Measurements from ENCODE around the gene HYAL2. TPM values are rescaled to one million over a fixed set of nuclear protein-coding genes. Genes with fewer than 3 reads are reported as not detected.
"Not testable (repeated sequence)": the region's sequence is repeated elsewhere in the genome, so short reads cannot be mapped to it uniquely, and the experiment has no call there.

HYAL2 gene
- total RNA-seq, 2 donors from 2014 or later = 1.6 to 2.1 TPM

DNA sequence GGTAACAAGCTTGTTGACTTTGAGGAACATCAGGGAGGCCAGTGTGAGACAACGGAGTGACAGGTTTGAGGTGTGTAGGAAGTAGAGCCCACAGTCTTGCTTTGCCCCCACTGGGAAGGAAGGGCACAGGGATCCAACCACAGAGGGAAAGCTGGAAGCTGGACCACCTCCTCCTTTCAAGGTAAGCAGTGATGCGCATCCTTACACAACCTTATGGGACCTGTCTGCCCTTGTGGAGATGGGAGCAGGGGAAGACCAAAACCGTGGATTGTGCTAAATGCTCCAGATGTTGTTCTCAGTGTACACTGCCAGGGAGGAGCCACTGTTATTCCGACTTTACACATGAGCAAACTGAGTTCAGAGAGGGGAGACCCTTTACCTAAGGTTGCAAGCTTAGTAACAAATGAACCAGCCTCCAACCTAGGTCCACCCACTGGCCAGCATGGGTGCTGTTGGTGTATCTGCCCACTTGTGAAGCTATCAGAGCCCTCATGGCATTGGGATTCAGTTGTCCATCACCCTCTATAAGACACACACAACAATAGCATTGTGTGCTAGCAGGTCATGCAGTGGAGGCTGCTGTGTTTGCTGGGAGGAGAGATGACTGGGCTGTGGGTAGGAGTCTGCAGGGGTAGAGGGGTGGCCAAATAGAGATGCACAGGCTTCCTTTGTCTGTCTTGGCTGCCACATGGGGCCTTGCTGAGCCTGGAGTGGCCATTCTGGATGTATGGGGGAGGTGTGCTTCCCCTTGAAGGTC, 44.2 kb downstream of the HYAL2 start:
- H3K27ac Mint-ChIP-seq = no peak overlapping the region
- DNase-seq (no peak), ATAC-seq (no peak)
- H3K36me3 Mint-ChIP-seq (ENCODE audit: low read depth) = peaks cover 5% of the 10 kb centered on the region
- H3K4me1 Mint-ChIP-seq = peaks cover 14% of the 10 kb centered on the region
- H3K27me3 Mint-ChIP-seq = peaks cover 25% of the 10 kb centered on the region
- no peak overlapping the region for H3K4me3 Mint-ChIP-seq
- no peaks in the 10 kb centered on the region for H3K9me3 ChIP-seq (ENCODE audit: control insufficient read depth, low read length, poor library complexity, severe bottlenecking)

GRCh38 chr3:50276762-50277101, 45.8 kb downstream of the HYAL2 start:
- ATAC-seq (no peak), DNase-seq (no peak)
- Mint-ChIP-seq H3K4me3 (no peak overlapping the region), H3K27ac (peak overlapping the region; percentile 49), H3K4me1 (peaks cover 19% of the 10 kb centered on the region), H3K36me3 (ENCODE audit: low read depth) (peaks cover 8% of the 10 kb centered on the region), H3K27me3 (peaks cover 30% of the 10 kb centered on the region)
- H3K9me3 ChIP-seq (ENCODE audit: control insufficient read depth, low read length, poor library complexity, severe bottlenecking) = no peaks in the 10 kb centered on the region

DNA sequence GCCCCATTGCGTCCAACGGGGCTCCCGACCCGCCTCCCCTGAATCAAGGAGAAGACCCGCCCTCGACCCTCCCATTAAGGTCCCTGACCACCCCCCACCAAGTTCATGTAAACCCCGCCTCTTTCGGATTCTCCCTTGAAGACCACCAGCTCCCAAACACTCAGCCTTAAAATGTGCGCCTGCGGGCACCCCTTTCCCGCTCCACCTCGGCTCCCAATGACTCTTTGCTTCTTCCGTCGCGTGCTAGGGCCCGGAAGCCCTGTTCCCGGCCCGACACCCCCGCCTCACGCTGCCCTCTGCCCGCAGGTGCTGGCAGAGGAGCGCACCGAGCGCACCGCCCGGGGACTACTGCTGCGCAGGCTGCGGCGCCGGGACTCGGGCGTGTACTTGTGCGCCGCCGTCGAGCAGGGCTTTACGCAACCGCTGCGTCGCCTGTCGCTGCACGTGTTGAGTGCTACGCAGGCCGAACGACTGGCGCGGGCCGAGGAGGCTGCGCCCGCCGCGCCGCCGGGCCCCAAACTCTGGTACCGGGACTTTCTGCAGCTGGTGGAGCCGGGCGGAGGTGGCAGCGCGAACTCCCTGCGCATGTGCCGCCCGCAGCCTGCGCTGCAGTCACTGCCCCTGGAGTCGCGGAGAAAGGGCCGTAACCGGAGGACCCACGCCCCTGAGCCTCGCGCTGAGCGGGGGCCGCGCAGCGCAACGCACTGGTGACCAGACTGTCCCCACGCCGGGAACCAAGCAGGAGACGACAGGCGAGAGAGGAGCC, 46.4 kb downstream of the HYAL2 start:
- ATAC-seq = peak; percentile 47

GRCh38 chr3:50275141-50275995, 47.2 kb downstream of the HYAL2 start:
- H3K4me1 Mint-ChIP-seq = peaks cover 21% of the 10 kb centered on the region
- peak overlapping the region; percentile 90 for H3K27ac Mint-ChIP-seq
- DNase-seq (no peak), ATAC-seq (no peak)
- no peaks in the 10 kb centered on the region for H3K9me3 ChIP-seq (ENCODE audit: control insufficient read depth, low read length, poor library complexity, severe bottlenecking)
- H3K36me3 Mint-ChIP-seq (ENCODE audit: low read depth) = peaks cover 8% of the 10 kb centered on the region
- peak overlapping the region; percentile 70 for H3K4me3 Mint-ChIP-seq
- H3K27me3 Mint-ChIP-seq = peaks cover 30% of the 10 kb centered on the region

More for the DNA sequence above, 46.4 kb downstream of the HYAL2 start:
- Mint-ChIP-seq H3K27ac (peak overlapping the region; percentile 49), H3K4me1 (peaks cover 21% of the 10 kb centered on the region), H3K27me3 (peaks cover 30% of the 10 kb centered on the region), H3K36me3 (ENCODE audit: low read depth) (peaks cover 8% of the 10 kb centered on the region), H3K4me3 (peak overlapping the region; percentile 78)
- H3K9me3 ChIP-seq (ENCODE audit: control insufficient read depth, low read length, poor library complexity, severe bottlenecking) = no peaks in the 10 kb centered on the region
- DNase-seq = no peak

DNA sequence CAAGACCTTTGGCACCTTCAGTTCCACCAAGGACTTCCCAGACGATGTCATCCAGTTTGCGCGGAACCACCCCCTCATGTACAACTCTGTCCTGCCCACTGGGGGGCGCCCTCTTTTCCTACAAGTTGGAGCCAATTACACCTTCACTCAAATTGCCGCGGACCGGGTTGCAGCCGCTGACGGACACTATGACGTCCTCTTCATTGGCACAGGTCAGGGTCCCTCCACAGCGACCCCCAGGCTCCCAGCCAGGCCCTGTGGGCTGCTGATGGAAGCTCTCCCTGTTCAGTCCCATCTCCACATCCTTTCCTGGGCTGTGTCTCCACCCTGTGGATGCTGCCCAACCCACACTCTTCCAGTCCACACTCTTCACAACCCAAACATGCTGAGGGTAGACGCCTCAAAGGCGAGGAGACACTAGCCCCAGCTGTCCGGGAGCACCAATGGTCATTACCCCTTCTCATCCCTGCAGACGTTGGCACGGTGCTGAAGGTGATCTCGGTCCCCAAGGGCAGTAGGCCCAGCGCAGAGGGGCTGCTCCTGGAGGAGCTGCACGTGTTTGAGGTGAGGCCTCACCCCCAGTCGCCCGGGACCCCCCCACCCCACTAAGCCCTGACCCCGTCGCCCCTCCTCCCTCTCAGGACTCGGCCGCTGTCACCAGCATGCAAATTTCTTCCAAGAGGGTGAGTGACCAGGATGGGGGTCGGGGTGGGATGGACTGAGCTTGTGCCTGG, 48.0 kb downstream of the HYAL2 start:
- H3K9me3 ChIP-seq (ENCODE audit: control insufficient read depth, low read length, poor library complexity, severe bottlenecking) = no peaks in the 10 kb centered on the region
- peak overlapping the region; percentile 90 for H3K27ac Mint-ChIP-seq
- DNase-seq (peak; percentile 51 to 60 (median 55)), ATAC-seq (peak; percentile 50)
- H3K36me3 Mint-ChIP-seq (ENCODE audit: low read depth) = peaks cover 8% of the 10 kb centered on the region
- peaks cover 30% of the 10 kb centered on the region for H3K27me3 Mint-ChIP-seq
- H3K4me3 Mint-ChIP-seq = peak overlapping the region; percentile 82
- peaks cover 21% of the 10 kb centered on the region for H3K4me1 Mint-ChIP-seq

- H3K4me3 Mint-ChIP-seq = no peak overlapping the region
- H3K36me3 Mint-ChIP-seq (ENCODE audit: low read depth) = peaks cover 8% of the 10 kb centered on the region
- no peaks in the 10 kb centered on the region for H3K9me3 ChIP-seq (ENCODE audit: control insufficient read depth, low read length, poor library complexity, severe bottlenecking)
- DNase-seq (no peak), ATAC-seq (no peak)
- peaks cover 21% of the 10 kb centered on the region for H3K4me1 Mint-ChIP-seq
- peak overlapping the region; percentile 90 for H3K27ac Mint-ChIP-seq
- H3K27me3 Mint-ChIP-seq = peaks cover 30% of the 10 kb centered on the region
Observed at GRCh38 chr3:50273689-50274065, 48.9 kb downstream of the HYAL2 start.

DNA sequence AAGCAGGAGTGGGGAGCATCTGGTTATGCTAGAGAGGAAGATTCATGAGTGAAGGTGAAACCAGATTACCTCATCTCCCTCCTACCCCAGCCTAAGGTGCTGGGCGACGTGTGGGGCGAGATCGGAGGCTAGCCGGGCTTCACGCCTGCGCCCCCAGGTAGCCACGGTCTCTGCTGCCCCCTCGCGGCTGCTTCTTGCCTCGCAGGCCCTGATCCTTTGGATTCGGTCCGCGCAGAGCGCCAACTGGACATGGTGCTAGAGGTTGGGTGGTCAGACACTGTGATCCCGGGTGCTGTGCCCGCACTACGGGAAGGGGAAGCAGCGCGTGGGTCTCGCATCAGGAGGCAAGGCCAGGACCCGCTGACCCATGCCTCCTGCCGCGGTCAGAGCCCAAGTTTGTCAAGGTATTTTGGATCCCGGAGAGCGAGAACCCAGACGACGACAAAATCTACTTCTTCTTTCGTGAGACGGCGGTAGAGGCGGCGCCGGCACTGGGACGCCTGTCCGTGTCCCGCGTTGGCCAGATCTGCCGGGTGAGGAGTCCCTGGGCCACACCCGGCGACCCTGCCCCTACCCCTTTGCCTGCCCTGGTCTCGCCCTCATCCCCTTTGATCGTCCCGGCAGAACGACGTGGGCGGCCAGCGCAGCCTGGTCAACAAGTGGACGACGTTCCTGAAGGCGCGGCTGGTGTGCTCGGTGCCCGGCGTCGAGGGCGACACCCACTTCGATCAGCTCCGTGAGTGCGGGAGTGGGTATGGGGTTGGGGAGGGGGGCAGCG, 49.4 kb downstream of the HYAL2 start:
- peaks cover 30% of the 10 kb centered on the region for H3K27me3 Mint-ChIP-seq
- peak overlapping the region; percentile 84 for H3K4me3 Mint-ChIP-seq
- peaks cover 8% of the 10 kb centered on the region for H3K36me3 Mint-ChIP-seq (ENCODE audit: low read depth)
- no peaks in the 10 kb centered on the region for H3K9me3 ChIP-seq (ENCODE audit: control insufficient read depth, low read length, poor library complexity, severe bottlenecking)
- peak overlapping the region; percentile 73 for H3K27ac Mint-ChIP-seq
- peaks cover 21% of the 10 kb centered on the region for H3K4me1 Mint-ChIP-seq
- peak; percentile 74 to 85 (median 81) for DNase-seq
- peak; percentile 88 for ATAC-seq

GRCh38 chr3:50272538-50272910, 50.0 kb downstream of the HYAL2 start:
- peaks cover 30% of the 10 kb centered on the region for H3K27me3 Mint-ChIP-seq
- H3K4me3 Mint-ChIP-seq; DNase-seq; H3K9me3 ChIP-seq (ENCODE audit: control insufficient read depth, low read length, poor library complexity, severe bottlenecking); H3K36me3 Mint-ChIP-seq (ENCODE audit: low read depth); ATAC-seq: not testable (repeated sequence)
- H3K27ac Mint-ChIP-seq = peak overlapping the region; percentile 73
- peaks cover 21% of the 10 kb centered on the region for H3K4me1 Mint-ChIP-seq

GRCh38 chr3:50271314-50271936, 51.1 kb downstream of the HYAL2 start:
- Mint-ChIP-seq H3K27me3 (peaks cover 29% of the 10 kb centered on the region), H3K36me3 (ENCODE audit: low read depth) (peaks cover 8% of the 10 kb centered on the region), H3K4me1 (peaks cover 21% of the 10 kb centered on the region), H3K4me3 (peak overlapping the region; percentile 66), H3K27ac (no peak overlapping the region)
- no peaks in the 10 kb centered on the region for H3K9me3 ChIP-seq (ENCODE audit: control insufficient read depth, low read length, poor library complexity, severe bottlenecking)
- ATAC-seq = no peak
- no peak for DNase-seq

- Mint-ChIP-seq H3K36me3 (ENCODE audit: low read depth) (peaks cover 8% of the 10 kb centered on the region), H3K27ac (no peak overlapping the region), H3K27me3 (peaks cover 21% of the 10 kb centered on the region), H3K4me1 (peaks cover 15% of the 10 kb centered on the region), H3K4me3 (no peak overlapping the region)
- H3K9me3 ChIP-seq (ENCODE audit: control insufficient read depth, low read length, poor library complexity, severe bottlenecking) = no peaks in the 10 kb centered on the region
- ATAC-seq = no peak
- no peak for DNase-seq
Observed at GRCh38 chr3:50270422-50271224, 51.9 kb downstream of the HYAL2 start.

GRCh38 chr3:50269977-50270413, 52.5 kb downstream of the HYAL2 start:
- peaks cover 16% of the 10 kb centered on the region for H3K27me3 Mint-ChIP-seq
- peaks cover 8% of the 10 kb centered on the region for H3K36me3 Mint-ChIP-seq (ENCODE audit: low read depth)
- H3K27ac Mint-ChIP-seq = no peak overlapping the region
- DNase-seq = no peak
- H3K4me1 Mint-ChIP-seq = peaks cover 13% of the 10 kb centered on the region
- H3K9me3 ChIP-seq (ENCODE audit: control insufficient read depth, low read length, poor library complexity, severe bottlenecking) = no peaks in the 10 kb centered on the region
- no peak overlapping the region for H3K4me3 Mint-ChIP-seq
- no peak for ATAC-seq
